Endothelial cell of umbilical vein (primary cell): ENCODE data around the gene SAA4. TPM values are rescaled to one million over a fixed set of nuclear protein-coding genes. Genes with fewer than 3 reads are reported as not detected.

Experiments
- BruUV-seq: library from RNA; stranded (reverse); fragments of 400-500 nt; replicated peaks from 2 replicates; lab custom pipeline; 2021; lab: Mats Ljungman, UMichigan
- CTCF ChIA-PET: fragments of 300-600, 350-600 bp; sonication (Branson Sonifier 250); formaldehyde crosslinking; loops from one replicate; lab custom pipeline; 2021; ENCODE audit warnings: antibody characterized with exemption, inconsistent platforms; lab: Charles Lee
- POLR2A ChIA-PET: fragments of 300-600, 350-600 bp; sonication (Branson Sonifier 250); formaldehyde crosslinking; loops from one replicate; lab custom pipeline; 2021; ENCODE audit warnings: antibody characterized with exemption, inconsistent platforms; lab: Charles Lee
- DNase-seq: peaks from one replicate; pipeline ENCODE4 v3.0.0-alpha.2; 2011; ENCODE audit warnings: low read depth, low spot score
- FAIRE-seq: peaks from 2 replicates; lab custom pipeline; 2011; peaks lifted over from hg19 to GRCh38; lab: Jason Lieb, UNC
- H2AFZ ChIP-seq: 2 replicates; pipeline ENCODE4 v1.6.0; 2012; ENCODE audit warnings: low read depth, low read length, control low read depth, inconsistent platforms
- H3K27ac ChIP-seq: 2 replicates; pipeline ENCODE4 v1.5.1; 2011; ENCODE audit warnings: low read depth, mild to moderate bottlenecking, control low read depth, low read length, moderate library complexity; ENCODE audit not compliant: insufficient read depth
- H3K27me3 ChIP-seq, 2 experiments: 2 replicates each; pipeline versions ENCODE4 v1.6.0 to v1.6.1; 2011; ENCODE audit warnings: low read length in 2 of 2, mixed read lengths in 1 of 2; ENCODE audit not compliant: control insufficient read depth in 2 of 2, insufficient read depth in 2 of 2
- H3K36me3 ChIP-seq, 2 experiments: 2 replicates in 1 of 2; 3 replicates in 1 of 2; pipeline ENCODE4 v1.5.1; 2011; ENCODE audit warnings: low read length in 2 of 2, mild to moderate bottlenecking in 1 of 2, moderate library complexity in 1 of 2; ENCODE audit not compliant: control insufficient read depth in 2 of 2, insufficient read depth in 2 of 2; ENCODE audit errors: extremely low read depth in 1 of 2
- H3K4me1 ChIP-seq: 3 replicates; pipeline ENCODE4 v1.5.1; 2011; ENCODE audit warnings: mild to moderate bottlenecking, low read length; ENCODE audit not compliant: control insufficient read depth, insufficient read depth; ENCODE audit errors: extremely low read depth
- H3K4me2 ChIP-seq: 2 replicates; pipeline ENCODE4 v1.6.1; 2011; ENCODE audit warnings: low read length, control low read depth, mixed read lengths; ENCODE audit not compliant: insufficient read depth
- H3K4me3 ChIP-seq, 3 experiments: fragments of 200-600 bp in 1 of 3; sonication (generic), shearing (Covaris generic) in 1 of 3; replicated peaks in 1 of 3; 2 replicates each; pipeline ENCODE4 v1.5.1; 2011 to 2016; ENCODE audit warnings: control low read depth in 3 of 3, low read length in 3 of 3, mild to moderate bottlenecking in 2 of 3, inconsistent platforms in 1 of 3, low read depth in 1 of 3, moderate library complexity in 1 of 3; ENCODE audit not compliant: insufficient read depth in 1 of 3
- H3K79me2 ChIP-seq: 2 replicates; pipeline ENCODE4 v1.6.0; 2012; ENCODE audit warnings: low read length, inconsistent platforms; ENCODE audit not compliant: control insufficient read depth, insufficient read depth
- H3K9ac ChIP-seq: replicated peaks from 2 replicates; pipeline ENCODE3; 2011; ENCODE audit warnings: low read length, control low read depth; ENCODE audit not compliant: insufficient read depth; ENCODE audit errors: extremely low read depth
- H3K9me1 ChIP-seq: replicated peaks from 3 replicates; pipeline ENCODE4 v1.6.0; 2011; ENCODE audit warnings: mild to moderate bottlenecking, low read length; ENCODE audit not compliant: control insufficient read depth, insufficient read depth; ENCODE audit errors: extremely low read depth
- H3K9me3 ChIP-seq: replicated peaks from 2 replicates; pipeline ENCODE4 v1.5.1; 2012; ENCODE audit warnings: low read length, inconsistent platforms; ENCODE audit not compliant: control insufficient read depth, insufficient read depth
- H4K20me1 ChIP-seq: replicated peaks from 2 replicates; pipeline ENCODE3; 2011; ENCODE audit warnings: mild to moderate bottlenecking, low read length; ENCODE audit not compliant: control insufficient read depth, insufficient read depth; ENCODE audit errors: extremely low read depth
- CTCF ChIP-seq, 2 donors: IDR thresholded peaks; 1 replicate in 1 of 2; 2 replicates in 1 of 2; pipeline ENCODE4 v1.5.1; 2011; ENCODE audit warnings: low read length in 2 of 2, mild to moderate bottlenecking in 2 of 2, moderate library complexity in 2 of 2, control low read depth in 1 of 2, inconsistent platforms in 1 of 2, low read depth in 1 of 2; ENCODE audit not compliant: insufficient read depth in 1 of 2; ENCODE audit errors: extremely low read depth in 1 of 2
- EZH2 ChIP-seq: IDR thresholded peaks from 2 replicates; pipeline ENCODE4 v1.6.1; 2012; ENCODE audit warnings: borderline replicate concordance, low read depth, mild to moderate bottlenecking, moderate library complexity, low read length, inconsistent platforms; ENCODE audit not compliant: severe bottlenecking
- FOS ChIP-seq: IDR thresholded peaks from 2 replicates; pipeline ENCODE4 v1.6.1; 2011; ENCODE audit warnings: mild to moderate bottlenecking, low read length, moderate library complexity, borderline replicate concordance; ENCODE audit not compliant: insufficient read depth
- GATA2 ChIP-seq: IDR thresholded peaks from 2 replicates; pipeline ENCODE4 v1.7.0; 2011; ENCODE audit warnings: low read depth, mild to moderate bottlenecking, moderate library complexity, mixed read lengths, low read length; ENCODE audit not compliant: insufficient read length, insufficient read depth
- JUN ChIP-seq: IDR thresholded peaks from 2 replicates; pipeline ENCODE4 v1.6.1; 2011; ENCODE audit warnings: borderline replicate concordance, low read depth; ENCODE audit not compliant: insufficient read length, insufficient read depth
- MYC ChIP-seq: IDR thresholded peaks from one replicate; pipeline ENCODE4 v1.6.1; 2011; ENCODE audit warnings: mild to moderate bottlenecking, low read depth, low read length
- POLR2A ChIP-seq: IDR thresholded peaks from 2 replicates; pipeline ENCODE4 v1.6.1; 2012; ENCODE audit warnings: low read depth, mild to moderate bottlenecking, control low read depth, low read length
- POLR2AphosphoS5 ChIP-seq: IDR thresholded peaks from 2 replicates; pipeline ENCODE4 v1.6.1; 2012; ENCODE audit warnings: low read depth, mild to moderate bottlenecking, control low read depth, low read length, moderate library complexity; ENCODE audit not compliant: insufficient read depth
- dilution Hi-C: fragments of 300-500 bp; cut with MboI; formaldehyde crosslinking; loops from one replicate; pipeline ENCODE4 v1.15.0; 2019; ENCODE audit warnings: low sequenced_read_pairs; ENCODE audit not compliant: extremely low pct_ligation_motif_present
- intact Hi-C: fragments of 100-400 bp; cut with micrococcal nuclease; formaldehyde crosslinking; loops from one replicate; pipeline ENCODE4 v1.10.0; 2022
- polyA plus RNA-seq, 4 experiments: library from polyadenylated mRNA; depleted of rRNA in 3 of 4; stranded (reverse) in 3 of 4; unstranded in 1 of 4; fragments of >200 nt; gene quantifications; 2 replicates each; pipeline versions ENCODE4 v1.2.1 to v1.2.3, GENCODE V29; 2011 to 2012; ENCODE audit warnings: missing spikeins in 1 of 4
- total RNA-seq: library from RNA; stranded (reverse); gene quantifications from 2 replicates; pipeline ENCODE4 v1.2.3, GENCODE V29; 2021
- TF ChIP-seq, protein P1 (sequence below): IDR thresholded peaks from 2 replicates; pipeline ENCODE4 v1.6.1; 2011; ENCODE audit not compliant: insufficient read depth, insufficient read length

The SAA4 gene
- total and polyA plus RNA-seq, 2 donors (not counting 3 experiments of a cell fraction or from before 2014, with no cell fraction given), result not detected

GRCh38 chr11:18235394-18236334, 938 bp downstream of the SAA4 start:
- H3K27ac ChIP-seq, result no peak overlapping the region
- no peak overlapping the region for H2AFZ ChIP-seq
- ChIA-PET CTCF (interaction anchor here (3.0 kb wide), 1 partner anchor 8 kb away, joined by 12 read pairs; no protein-coding TSS in a partner anchor), POLR2A (no interaction called here)
- peaks cover 12% of the 10 kb centered on the region in 2 experiments for H3K27me3 ChIP-seq
- H3K9me1 ChIP-seq, result no peaks in the 10 kb centered on the region
- intact Hi-C loops, result no loop called here
- no peak overlapping the region for H3K9ac ChIP-seq
- dilution Hi-C loops, result no loop called here
- no peaks in the 10 kb centered on the region for H4K20me1 ChIP-seq
- no peak for FAIRE-seq
- TF ChIP-seq, protein P1, sequence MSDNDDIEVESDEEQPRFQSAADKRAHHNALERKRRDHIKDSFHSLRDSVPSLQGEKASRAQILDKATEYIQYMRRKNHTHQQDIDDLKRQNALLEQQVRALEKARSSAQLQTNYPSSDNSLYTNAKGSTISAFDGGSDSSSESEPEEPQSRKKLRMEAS, result no peak
- no peak for TF ChIP-seq POLR2A
- TF ChIP-seq FOS, result no peak
- TF ChIP-seq CTCF (IDR thresholded peaks at IDR 0.05; ENCODE audit: extremely low read depth in 1 of 2, insufficient read depth in 1 of 2, low read depth in 1 of 2, low read length in 2 of 2), result no peak
- no peak for TF ChIP-seq EZH2
- TF ChIP-seq GATA2, result no peak
- TF ChIP-seq POLR2AphosphoS5, result no peak
- TF ChIP-seq JUN, result no peak
- TF ChIP-seq MYC, result no peak
- H3K4me1 ChIP-seq, result no peaks in the 10 kb centered on the region
- no peaks in the 10 kb centered on the region for H3K36me3 ChIP-seq
- no peak for DNase-seq
- H3K4me2 ChIP-seq, result no peak overlapping the region
- no TSS peak for BruUV-seq
- H3K4me3 ChIP-seq, result no peak overlapping the region
- H3K79me2 ChIP-seq, result no peaks in the 10 kb centered on the region
- no peaks in the 10 kb centered on the region for H3K9me3 ChIP-seq
